ENCODE data around the gene NUCB1. TPM values are rescaled to one million over a fixed set of nuclear protein-coding genes. Genes with fewer than 3 reads are reported as not detected.

The NUCB1 gene
- total and polyA plus RNA-seq, 5 donors from 2014 or later = 72.8 to 133 (median 88.3) TPM

GRCh38 chr19:48968179-48968661, 68.1 kb downstream of the NUCB1 start:
- no peak overlapping the region for H3K27ac ChIP-seq (ENCODE audit: insufficient read depth, low read length, poor library complexity, severe bottlenecking)
- ATAC-seq (ENCODE audit: low read depth in 2 of 2) = no peak

GRCh38 chr19:48968813-48969218, 68.7 kb downstream of the NUCB1 start:
- Histone ChIP-seq H3K9me3 (ENCODE audit: control insufficient read depth in 2 of 2, low read length in 2 of 2) (no peaks in the 10 kb centered on the region), H3K4me3 (ENCODE audit: low read depth, low read length) (no peak overlapping the region), H3K27ac (ENCODE audit: insufficient read depth, low read length, poor library complexity, severe bottlenecking) (no peak overlapping the region), H3K27me3 (ENCODE audit: control insufficient read depth, insufficient read depth, low read length) (no peaks in the 10 kb centered on the region), H3K4me1 (ENCODE audit: control insufficient read depth, insufficient read depth, low read length, poor library complexity, severe bottlenecking) (peaks cover 36% of the 10 kb centered on the region), H3K36me3 (ENCODE audit: control insufficient read depth, insufficient read depth, low read length) (peaks cover 40% of the 10 kb centered on the region)
- Mint-ChIP-seq H3K27ac (no peak overlapping the region), H3K36me3 (peaks cover 16% of the 10 kb centered on the region), H3K9me3 (no peaks in the 10 kb centered on the region), H3K4me1 (peaks cover 4 to 44% (median 24%) of the 10 kb centered on the region in 4 donors), H3K27me3 (peaks cover 7% of the 10 kb centered on the region), H3K4me3 (no peak overlapping the region)
- no peak for ATAC-seq (ENCODE audit: low read depth in 2 of 2)
- no peak for DNase-seq

More at GRCh38 chr19:48968179-48968661, 68.1 kb downstream of the NUCB1 start:
- Histone ChIP-seq H3K4me3 (ENCODE audit: low read depth, low read length) (no peak overlapping the region), H3K9me3 (ENCODE audit: control insufficient read depth in 2 of 2, low read length in 2 of 2) (no peaks in the 10 kb centered on the region), H3K27me3 (ENCODE audit: control insufficient read depth, insufficient read depth, low read length) (no peaks in the 10 kb centered on the region), H3K36me3 (ENCODE audit: control insufficient read depth, insufficient read depth, low read length) (peaks cover 36% of the 10 kb centered on the region), H3K4me1 (ENCODE audit: control insufficient read depth, insufficient read depth, low read length, poor library complexity, severe bottlenecking) (peaks cover 42% of the 10 kb centered on the region)
- H3K4me1 Mint-ChIP-seq = peaks cover 4 to 48% (median 27%) of the 10 kb centered on the region in 4 donors
- peak overlapping the region in 1 of 3 donors; percentile 89 for H3K27ac Mint-ChIP-seq
- H3K27me3 Mint-ChIP-seq = peaks cover 7% of the 10 kb centered on the region
- peaks cover 16% of the 10 kb centered on the region for H3K36me3 Mint-ChIP-seq
- no peak for DNase-seq
- H3K9me3 Mint-ChIP-seq = no peaks in the 10 kb centered on the region
- H3K4me3 Mint-ChIP-seq = peak overlapping the region in 1 of 4 donors; percentile 34

- Mint-ChIP-seq H3K9me3 (no peaks in the 10 kb centered on the region), H3K4me1 (peaks cover 0 to 37% (median 17%) of the 10 kb centered on the region in 4 donors), H3K36me3 (peaks cover 21% of the 10 kb centered on the region), H3K4me3 (peak overlapping the region in 2 of 4 donors; percentile 43 to 60), H3K27ac (no peak overlapping the region), H3K27me3 (peaks cover 7% of the 10 kb centered on the region)
- Histone ChIP-seq H3K4me3 (ENCODE audit: low read depth, low read length) (no peak overlapping the region), H3K9me3 (ENCODE audit: control insufficient read depth in 2 of 2, low read length in 2 of 2) (no peaks in the 10 kb centered on the region), H3K27me3 (ENCODE audit: control insufficient read depth, insufficient read depth, low read length) (no peaks in the 10 kb centered on the region), H3K4me1 (ENCODE audit: control insufficient read depth, insufficient read depth, low read length, poor library complexity, severe bottlenecking) (peaks cover 29% of the 10 kb centered on the region), H3K27ac (ENCODE audit: insufficient read depth, low read length, poor library complexity, severe bottlenecking) (no peak overlapping the region), H3K36me3 (ENCODE audit: control insufficient read depth, insufficient read depth, low read length) (peaks cover 45% of the 10 kb centered on the region)
- no peak for ATAC-seq (ENCODE audit: low read depth in 2 of 2)
- DNase-seq = no peak
These were observed 69.4 kb downstream of the NUCB1 start for GRCh38 chr19:48969276-48970138.

- H3K9me3 ChIP-seq (ENCODE audit: control insufficient read depth in 2 of 2, low read length in 2 of 2) = no peaks in the 10 kb centered on the region
- H3K4me1 ChIP-seq (ENCODE audit: control insufficient read depth, insufficient read depth, low read length, poor library complexity, severe bottlenecking) = peaks cover 22% of the 10 kb centered on the region
- Mint-ChIP-seq H3K4me1 (peaks cover 0 to 30% (median 12%) of the 10 kb centered on the region in 4 donors), H3K36me3 (peaks cover 21% of the 10 kb centered on the region), H3K4me3 (peak overlapping the region in 2 of 4 donors; percentile 21 to 60), H3K27me3 (peaks cover 6% of the 10 kb centered on the region), H3K27ac (no peak overlapping the region), H3K9me3 (no peaks in the 10 kb centered on the region)
- ATAC-seq (ENCODE audit: low read depth in 2 of 2) (no peak), DNase-seq (no peak)
- no peaks in the 10 kb centered on the region for H3K27me3 ChIP-seq (ENCODE audit: control insufficient read depth, insufficient read depth, low read length)
- H3K27ac ChIP-seq (ENCODE audit: insufficient read depth, low read length, poor library complexity, severe bottlenecking) = no peak overlapping the region
- H3K36me3 ChIP-seq (ENCODE audit: control insufficient read depth, insufficient read depth, low read length) = peaks cover 45% of the 10 kb centered on the region
- no peak overlapping the region for H3K4me3 ChIP-seq (ENCODE audit: low read depth, low read length)
These were observed 70.1 kb downstream of the NUCB1 start for GRCh38 chr19:48970139-48970766.

GRCh38 chr19:48970923-48971395, 70.8 kb downstream of the NUCB1 start:
- Mint-ChIP-seq H3K4me1 (peaks cover 0 to 23% (median 9%) of the 10 kb centered on the region in 4 donors), H3K9me3 (no peaks in the 10 kb centered on the region), H3K36me3 (peaks cover 19% of the 10 kb centered on the region), H3K27me3 (no peaks in the 10 kb centered on the region), H3K4me3 (peak overlapping the region in 2 of 4 donors; percentile 20 to 83), H3K27ac (peak overlapping the region in 2 of 3 donors; percentile 31 to 32)
- H3K9me3 ChIP-seq (ENCODE audit: control insufficient read depth in 2 of 2, low read length in 2 of 2) = no peaks in the 10 kb centered on the region
- peaks cover 15% of the 10 kb centered on the region for H3K4me1 ChIP-seq (ENCODE audit: control insufficient read depth, insufficient read depth, low read length, poor library complexity, severe bottlenecking)
- peak; percentile 75 to 80 for ATAC-seq (ENCODE audit: low read depth in 2 of 2)
- H3K27ac ChIP-seq (ENCODE audit: insufficient read depth, low read length, poor library complexity, severe bottlenecking) = no peak overlapping the region
- peak; percentile 65 to 82 (median 70) for DNase-seq
- H3K36me3 ChIP-seq (ENCODE audit: control insufficient read depth, insufficient read depth, low read length) = peaks cover 45% of the 10 kb centered on the region
- no peak overlapping the region for H3K4me3 ChIP-seq (ENCODE audit: low read depth, low read length)
- H3K27me3 ChIP-seq (ENCODE audit: control insufficient read depth, insufficient read depth, low read length) = no peaks in the 10 kb centered on the region

Other genes with a start within 250 kb of the NUCB1 start
- 2.3 TPM for gene NTN5, start 227.3 kb upstream of the NUCB1 start, total RNA-seq
- gene NTN5, start 227.3 kb upstream of the NUCB1 start, polyA plus RNA-seq = under 1 TPM in 2 of 4 donors, not detected in 2; 0.21 to 0.30 TPM
- not detected for gene FUT2, start 204.3 kb upstream of the NUCB1 start, total RNA-seq
- gene FUT2, start 204.3 kb upstream of the NUCB1 start, polyA plus RNA-seq = under 1 TPM in 2 of 4 donors, not detected in 2; 0.10 to 0.67 TPM
- gene MAMSTR, start 180.6 kb upstream of the NUCB1 start, total RNA-seq = 1.1 TPM
- under 1 TPM; 0.17 to 0.40 (median 0.30) TPM for gene MAMSTR, start 180.6 kb upstream of the NUCB1 start, polyA plus RNA-seq
- 0.22 TPM for gene RASIP1, start 159.7 kb upstream of the NUCB1 start, total RNA-seq
- under 1 TPM; 0.13 to 0.55 (median 0.18) TPM for gene RASIP1, start 159.7 kb upstream of the NUCB1 start, polyA plus RNA-seq
- not detected for gene IZUMO1, start 153.4 kb upstream of the NUCB1 start, total RNA-seq
- gene IZUMO1, start 153.4 kb upstream of the NUCB1 start, polyA plus RNA-seq = not detected
- gene FUT1, start 147.7 kb upstream of the NUCB1 start, total RNA-seq = not detected
- gene FUT1, start 147.7 kb upstream of the NUCB1 start, polyA plus RNA-seq = under 1 TPM in 2 of 4 donors, not detected in 2; 0.06 to 0.14 TPM
- gene FGF21, start 144.8 kb upstream of the NUCB1 start, total RNA-seq = not detected
- not detected for gene FGF21, start 144.8 kb upstream of the NUCB1 start, polyA plus RNA-seq
- gene BCAT2, start 89.3 kb upstream of the NUCB1 start, total RNA-seq = 16.4 TPM
- 10 to 100 TPM; 19.5 to 23.0 (median 21.2) TPM for gene BCAT2, start 89.3 kb upstream of the NUCB1 start, polyA plus RNA-seq
- 0.49 TPM for gene HSD17B14, start 63.8 kb upstream of the NUCB1 start, total RNA-seq
- 1 to 10 TPM in 1 of 4 donors, under 1 TPM in 3; 0.29 to 2.0 (median 0.61) TPM for gene HSD17B14, start 63.8 kb upstream of the NUCB1 start, polyA plus RNA-seq
- gene PLEKHA4, start 31.7 kb upstream of the NUCB1 start, total RNA-seq = 2.8 TPM
- 1 to 10 TPM in 3 of 4 donors, under 1 TPM in 1; 0.84 to 4.6 (median 1.7) TPM for gene PLEKHA4, start 31.7 kb upstream of the NUCB1 start, polyA plus RNA-seq
- gene PPP1R15A, start 27.9 kb upstream of the NUCB1 start, total RNA-seq = 840 TPM
- gene PPP1R15A, start 27.9 kb upstream of the NUCB1 start, polyA plus RNA-seq = 10 to 100 TPM; 39.1 to 65.6 (median 52.4) TPM
- not detected for gene TULP2, start 1.6 kb upstream of the NUCB1 start, total RNA-seq
- not detected for gene TULP2, start 1.6 kb upstream of the NUCB1 start, polyA plus RNA-seq
- gene DHDH, start 33.4 kb downstream of the NUCB1 start, total RNA-seq = not detected
- gene DHDH, start 33.4 kb downstream of the NUCB1 start, polyA plus RNA-seq = 1 to 10 TPM in 2 of 4 donors, under 1 TPM in 2; 0.68 to 2.4 (median 1.1) TPM
- 92.8 TPM for gene BAX, start 54.6 kb downstream of the NUCB1 start, total RNA-seq
- gene BAX, start 54.6 kb downstream of the NUCB1 start, polyA plus RNA-seq = 10 to 100 TPM; 47.9 to 73.1 (median 61.1) TPM
- 575 TPM for gene FTL, start 65.0 kb downstream of the NUCB1 start, total RNA-seq
- 1,000 to 10,000 TPM; 4,061 to 5,675 (median 4,823) TPM for gene FTL, start 65.0 kb downstream of the NUCB1 start, polyA plus RNA-seq
- gene GYS1, start 93.0 kb downstream of the NUCB1 start, total RNA-seq = 37.1 TPM
- 10 to 100 TPM; 24.5 to 28.8 (median 26.2) TPM for gene GYS1, start 93.0 kb downstream of the NUCB1 start, polyA plus RNA-seq
- 18.5 TPM for gene RUVBL2, start 93.6 kb downstream of the NUCB1 start, total RNA-seq
- gene RUVBL2, start 93.6 kb downstream of the NUCB1 start, polyA plus RNA-seq = 10 to 100 TPM; 49.1 to 60.2 (median 52.9) TPM
- gene LHB, start 116.8 kb downstream of the NUCB1 start, total RNA-seq = not detected
- gene LHB, start 116.8 kb downstream of the NUCB1 start, polyA plus RNA-seq = not detected
- not detected for gene CGB3, start 124.0 kb downstream of the NUCB1 start, total RNA-seq
- gene CGB3, start 124.0 kb downstream of the NUCB1 start, polyA plus RNA-seq = not detected
- gene CGB2, start 131.6 kb downstream of the NUCB1 start, total RNA-seq = not detected
- not detected for gene CGB2, start 131.6 kb downstream of the NUCB1 start, polyA plus RNA-seq
- gene CGB1, start 136.6 kb downstream of the NUCB1 start, total RNA-seq = not detected
- gene CGB1, start 136.6 kb downstream of the NUCB1 start, polyA plus RNA-seq = not detected
- gene CGB5, start 143.5 kb downstream of the NUCB1 start, total RNA-seq = not detected
- gene CGB5, start 143.5 kb downstream of the NUCB1 start, polyA plus RNA-seq = not detected
- gene CGB8, start 148.8 kb downstream of the NUCB1 start, total RNA-seq = not detected
- not detected for gene CGB8, start 148.8 kb downstream of the NUCB1 start, polyA plus RNA-seq
- gene CGB7, start 157.4 kb downstream of the NUCB1 start, total RNA-seq = not detected
- gene CGB7, start 157.4 kb downstream of the NUCB1 start, polyA plus RNA-seq = not detected
- gene NTF4, start 164.5 kb downstream of the NUCB1 start, total RNA-seq = not detected
- gene NTF4, start 164.5 kb downstream of the NUCB1 start, polyA plus RNA-seq = not detected
- gene KCNA7, start 172.4 kb downstream of the NUCB1 start, total RNA-seq = not detected
- gene KCNA7, start 172.4 kb downstream of the NUCB1 start, polyA plus RNA-seq = not detected
- gene SNRNP70, start 185.1 kb downstream of the NUCB1 start, total RNA-seq = 381 TPM
- gene SNRNP70, start 185.1 kb downstream of the NUCB1 start, polyA plus RNA-seq = 10 to 100 TPM; 45.5 to 55.4 (median 52.2) TPM
- 5.5 TPM for gene LIN7B, start 214.1 kb downstream of the NUCB1 start, total RNA-seq
- gene LIN7B, start 214.1 kb downstream of the NUCB1 start, polyA plus RNA-seq = 1 to 10 TPM; 2.6 to 4.4 (median 4.2) TPM
- gene C19orf73, start 218.8 kb downstream of the NUCB1 start, total RNA-seq = 1.7 TPM
- gene C19orf73, start 218.8 kb downstream of the NUCB1 start, polyA plus RNA-seq = 1 to 10 TPM; 1.1 to 3.7 (median 2.0) TPM
- 2.6 TPM for gene PPFIA3, start 219.2 kb downstream of the NUCB1 start, total RNA-seq
- under 1 TPM in 3 of 4 donors, not detected in 1; 0.11 to 0.17 (median 0.17) TPM for gene PPFIA3, start 219.2 kb downstream of the NUCB1 start, polyA plus RNA-seq

Measured in CD4-positive, CD25-positive, alpha-beta regulatory T cell (primary cell).